PC-9 (cell line): Measurements from ENCODE around the gene TSEN15. TPM values are rescaled to one million over a fixed set of nuclear protein-coding genes. Genes with fewer than 3 reads are reported as not detected.

Source experiments
- BruUV-seq: library from RNA; stranded (reverse); fragments of 400-500 nt; replicated peaks from 2 replicates; lab custom pipeline; 2021; lab: Mats Ljungman, UMichigan
- CTCF ChIA-PET: fragments of 300-600 bp; sonication (Branson Sonifier 250); formaldehyde crosslinking; loops from one replicate; lab custom pipeline; 2022; ENCODE audit warnings: antibody characterized with exemption; lab: Charles Lee
- POLR2A ChIA-PET: fragments of 300-600 bp; sonication (Branson Sonifier 250); formaldehyde crosslinking; loops from one replicate; lab custom pipeline; 2022; ENCODE audit warnings: antibody characterized with exemption; ENCODE audit not compliant: unreplicated experiment; lab: Charles Lee
- DNase-seq, 2 experiments: peaks; one replicate each; pipeline versions ENCODE4 v3.0.0 to v3.0.0-alpha.2; 2015 to 2022; ENCODE audit warnings: mixed read lengths in 1 of 2
- H2AFZ ChIP-seq: fragments of 200-600 bp; sonication (generic); 2 replicates; pipeline ENCODE4 v1.8.1; 2017; ENCODE audit warnings: antibody characterized with exemption
- H3F3A ChIP-seq: fragments of 200-600 bp; sonication (generic); 2 replicates; pipeline ENCODE4 v1.8.1; 2017; ENCODE audit warnings: antibody characterized with exemption, mild to moderate bottlenecking, low read depth; ENCODE audit not compliant: insufficient read depth
- H3K27ac ChIP-seq: fragments of 200-600 bp; sonication (generic); 2 replicates; pipeline ENCODE4 v1.6.1; 2016; ENCODE audit warnings: mixed run types
- H3K27me3 ChIP-seq: fragments of 200-600 bp; sonication (generic); 2 replicates; pipeline ENCODE4 v1.6.1; 2016; ENCODE audit warnings: low read depth, mixed run types; ENCODE audit not compliant: insufficient read depth
- H3K36me3 ChIP-seq: fragments of 200-600 bp; sonication (generic); 2 replicates; pipeline ENCODE4 v1.6.1; 2016; ENCODE audit warnings: low read depth, mixed run types
- H3K4me1 ChIP-seq: fragments of 200-600 bp; sonication (generic); replicated peaks from 2 replicates; pipeline ENCODE4 v1.6.1; 2016; ENCODE audit warnings: mixed run types; ENCODE audit not compliant: insufficient read depth
- H3K4me2 ChIP-seq: fragments of 200-600 bp; sonication (generic); 2 replicates; pipeline ENCODE4 v1.6.1; 2017; ENCODE audit warnings: mixed run types
- H3K4me3 ChIP-seq: fragments of 200-600 bp; sonication (generic); 2 replicates; pipeline ENCODE4 v1.6.1; 2016; ENCODE audit warnings: mixed run types
- H3K79me2 ChIP-seq: fragments of 200-600 bp; sonication (generic); 2 replicates; pipeline ENCODE4 v1.6.1; 2017; ENCODE audit warnings: low read depth, mixed run types
- H3K9me2 ChIP-seq: fragments of 200-600 bp; sonication (generic); 2 replicates; pipeline ENCODE4 v1.8.1; 2017; ENCODE audit warnings: mild to moderate bottlenecking; ENCODE audit not compliant: insufficient read depth
- H3K9me3 ChIP-seq: fragments of 200-600 bp; sonication (generic); 2 replicates; pipeline ENCODE4 v1.8.1; 2016; ENCODE audit warnings: low read depth; ENCODE audit not compliant: insufficient read depth
- H4K20me1 ChIP-seq: fragments of 200-600 bp; sonication (generic); 2 replicates; pipeline ENCODE4 v1.8.1; 2017; ENCODE audit not compliant: insufficient read depth
- EZH2 ChIP-seq: fragments of 200-600 bp; sonication (generic); IDR thresholded peaks from 2 replicates; pipeline ENCODE4 v1.8.0; 2017; ENCODE audit warnings: antibody characterized with exemption, low read depth
- intact Hi-C: fragments of 100-400 bp; cut with micrococcal nuclease; formaldehyde crosslinking; loops from one replicate; pipeline ENCODE4 v1.10.0; 2022; ENCODE audit not compliant: unreplicated experiment
- total RNA-seq: library from RNA; stranded (reverse); gene quantifications from 2 replicates; pipeline ENCODE4 v1.2.3, GENCODE V29; 2021
- TF ChIP-seq, protein P1 (sequence below): fragments of 200-600 bp; sonication (generic); conservative IDR thresholded peaks from 2 replicates; pipeline ENCODE4 v1.6.1; 2017; ENCODE audit warnings: mixed run types, antibody characterized with exemption, mild to moderate bottlenecking, moderate library complexity

Gene TSEN15
- total RNA-seq, 1 experiment from 2014 or later: 46.0 TPM

DNA sequence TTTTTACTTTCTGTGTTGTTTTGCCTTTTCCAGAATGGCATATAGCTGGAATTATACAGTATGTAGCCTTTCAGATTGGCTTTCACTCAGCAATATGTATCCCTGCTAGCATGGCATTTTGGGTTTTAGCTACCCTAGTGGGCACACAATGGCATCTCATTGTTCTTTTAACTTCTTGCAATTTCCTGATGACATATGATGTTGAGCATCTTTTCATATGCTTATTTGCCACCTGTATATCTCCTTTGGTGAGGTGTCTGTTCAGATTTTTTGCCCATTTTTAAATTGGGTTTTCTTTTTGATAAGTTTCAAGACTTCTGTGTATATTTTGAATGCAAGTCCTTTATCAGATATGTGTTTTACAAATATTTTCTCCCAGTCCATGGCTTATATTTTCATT, 14.0 kb downstream of the TSEN15 start:
- H3K79me2 ChIP-seq: peaks cover 23% of the 10 kb centered on the region; the same call in 1 of the 2 replicates
- H3K27me3 ChIP-seq: no peaks in the 10 kb centered on the region
- H2AFZ ChIP-seq: no peak overlapping the region
- H3K27ac ChIP-seq: no peak overlapping the region
- H3K4me2 ChIP-seq: no peak overlapping the region
- no peaks in the 10 kb centered on the region for H3K9me2 ChIP-seq
- no TSS peak for BruUV-seq
- no peak for DNase-seq
- no peak overlapping the region for H3K4me3 ChIP-seq
- peaks cover 35% of the 10 kb centered on the region for H4K20me1 ChIP-seq
- CTCF ChIA-PET: no interaction called here
- H3K4me1 ChIP-seq: no peaks in the 10 kb centered on the region
- POLR2A ChIA-PET: no interaction called here
- intact Hi-C loops: no loop called here
- H3K36me3 ChIP-seq: peaks cover 21% of the 10 kb centered on the region; the same call in 1 of the 2 replicates
- no peaks in the 10 kb centered on the region for H3K9me3 ChIP-seq
- TF ChIP-seq EZH2: no peak
- no peaks in the 10 kb centered on the region for H3F3A ChIP-seq

DNA sequence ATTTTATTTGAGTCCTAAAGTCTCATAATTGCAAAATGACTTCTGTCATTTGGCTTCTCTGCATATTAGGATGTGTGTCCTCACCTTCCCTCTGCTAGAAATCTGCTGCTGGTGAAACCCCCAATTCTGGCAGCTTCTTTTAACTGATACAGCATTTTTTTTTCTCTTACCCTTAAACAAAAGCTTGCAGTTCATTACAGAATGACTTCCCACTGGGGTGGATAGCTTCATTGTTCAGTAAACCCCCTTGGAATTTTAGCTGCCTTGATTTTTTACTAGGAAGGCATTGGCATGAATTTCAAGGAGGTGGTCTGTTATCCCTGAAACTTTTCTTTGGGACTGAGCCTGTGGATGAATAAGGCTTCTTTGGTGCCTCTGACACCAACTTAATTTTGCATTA, 16.8 kb downstream of the TSEN15 start:
- Histone ChIP-seq H3K27ac (no peak overlapping the region), H3K9me2 (no peaks in the 10 kb centered on the region), H3K79me2 (peaks cover 7% of the 10 kb centered on the region; the same call in 1 of the 2 replicates), H3K36me3 (peaks cover 20% of the 10 kb centered on the region), H3K9me3 (no peaks in the 10 kb centered on the region), H3F3A (no peaks in the 10 kb centered on the region), H3K27me3 (no peaks in the 10 kb centered on the region), H3K4me3 (no peak overlapping the region), H3K4me1 (no peaks in the 10 kb centered on the region), H2AFZ (no peak overlapping the region), H4K20me1 (peaks cover 16% of the 10 kb centered on the region), H3K4me2 (no peak overlapping the region)
- no TSS peak for BruUV-seq
- POLR2A ChIA-PET: interaction anchor here (0.7 kb wide), 1 partner anchor 297 kb away, joined by 6 read pairs; no protein-coding TSS in a partner anchor
- CTCF ChIA-PET: no interaction called here
- no peak for DNase-seq
- intact Hi-C loops: no loop called here
- TF ChIP-seq EZH2: no peak
- TF ChIP-seq, protein P1, sequence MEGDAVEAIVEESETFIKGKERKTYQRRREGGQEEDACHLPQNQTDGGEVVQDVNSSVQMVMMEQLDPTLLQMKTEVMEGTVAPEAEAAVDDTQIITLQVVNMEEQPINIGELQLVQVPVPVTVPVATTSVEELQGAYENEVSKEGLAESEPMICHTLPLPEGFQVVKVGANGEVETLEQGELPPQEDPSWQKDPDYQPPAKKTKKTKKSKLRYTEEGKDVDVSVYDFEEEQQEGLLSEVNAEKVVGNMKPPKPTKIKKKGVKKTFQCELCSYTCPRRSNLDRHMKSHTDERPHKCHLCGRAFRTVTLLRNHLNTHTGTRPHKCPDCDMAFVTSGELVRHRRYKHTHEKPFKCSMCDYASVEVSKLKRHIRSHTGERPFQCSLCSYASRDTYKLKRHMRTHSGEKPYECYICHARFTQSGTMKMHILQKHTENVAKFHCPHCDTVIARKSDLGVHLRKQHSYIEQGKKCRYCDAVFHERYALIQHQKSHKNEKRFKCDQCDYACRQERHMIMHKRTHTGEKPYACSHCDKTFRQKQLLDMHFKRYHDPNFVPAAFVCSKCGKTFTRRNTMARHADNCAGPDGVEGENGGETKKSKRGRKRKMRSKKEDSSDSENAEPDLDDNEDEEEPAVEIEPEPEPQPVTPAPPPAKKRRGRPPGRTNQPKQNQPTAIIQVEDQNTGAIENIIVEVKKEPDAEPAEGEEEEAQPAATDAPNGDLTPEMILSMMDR: no peak

DNA sequence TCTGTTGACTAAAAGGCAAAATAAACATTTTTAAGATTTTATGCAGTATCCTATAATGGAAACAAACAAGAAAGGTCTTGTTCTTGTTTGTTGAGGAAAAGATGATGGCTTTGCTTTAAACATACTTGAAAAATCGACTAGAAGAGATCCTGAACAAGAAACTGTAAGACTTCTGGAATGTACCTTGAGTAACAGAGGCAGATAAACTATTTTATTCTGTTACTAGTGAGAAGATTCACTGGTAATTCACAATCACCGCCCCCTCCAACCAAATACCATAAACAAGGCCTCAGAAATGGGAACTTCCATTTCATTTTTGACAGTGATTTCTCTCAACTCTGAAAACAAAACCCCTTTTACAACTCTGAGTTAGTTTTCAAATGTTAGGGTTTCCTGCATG, 18.1 kb downstream of the TSEN15 start:
- intact Hi-C loops: loop anchor here (10.0 kb wide), 1 partner anchor 315 kb away; the partner anchor contains the start of gene C1orf21
- ChIA-PET CTCF (interaction anchor here (0.6 kb wide), 1 partner anchor 1282 kb away, joined by 3 read pairs; no protein-coding TSS in a partner anchor), POLR2A (no interaction called here)
- no peaks in the 10 kb centered on the region for H3K9me3 ChIP-seq
- 0 out of 2 replicates have a peak, but pooled peaks cover 6% of the 10 kb centered on the region for H3K79me2 ChIP-seq
- H3K27me3 ChIP-seq: no peaks in the 10 kb centered on the region
- TF ChIP-seq, protein P1: no peak
- no peak for TF ChIP-seq EZH2
- H3K4me1 ChIP-seq: no peaks in the 10 kb centered on the region
- H3K36me3 ChIP-seq: peaks cover 18% of the 10 kb centered on the region
- DNase-seq: no peak
- peaks cover 16% of the 10 kb centered on the region for H4K20me1 ChIP-seq
- no peak overlapping the region for H2AFZ ChIP-seq
- H3K9me2 ChIP-seq: no peaks in the 10 kb centered on the region
- BruUV-seq: no TSS peak
- H3K27ac ChIP-seq: no peak overlapping the region
- H3K4me3 ChIP-seq: no peak overlapping the region
- 0 out of 2 replicates have a peak, but pooled peaks cover 2% of the 10 kb centered on the region for H3F3A ChIP-seq
- no peak overlapping the region for H3K4me2 ChIP-seq
